HG02885 (cell line): ENCODE results near the gene SLAMF6.
"Not testable (repeated sequence)": the region's sequence is repeated elsewhere in the genome, so short reads cannot be mapped to it uniquely, and the experiment has no call there.

Source experiments
- ATAC-seq: cut with Tn5 transposase; IDR thresholded peaks from one replicate; pipeline ENCODE4 v1.9.1; 2021; ENCODE audit warnings: mild to moderate bottlenecking; ENCODE audit not compliant: unreplicated experiment, poor library complexity

The SLAMF6 gene

GRCh38 chr1:160517519-160517918, 5.5 kb downstream of the SLAMF6 start:
- not testable (repeated sequence) for ATAC-seq

DNA sequence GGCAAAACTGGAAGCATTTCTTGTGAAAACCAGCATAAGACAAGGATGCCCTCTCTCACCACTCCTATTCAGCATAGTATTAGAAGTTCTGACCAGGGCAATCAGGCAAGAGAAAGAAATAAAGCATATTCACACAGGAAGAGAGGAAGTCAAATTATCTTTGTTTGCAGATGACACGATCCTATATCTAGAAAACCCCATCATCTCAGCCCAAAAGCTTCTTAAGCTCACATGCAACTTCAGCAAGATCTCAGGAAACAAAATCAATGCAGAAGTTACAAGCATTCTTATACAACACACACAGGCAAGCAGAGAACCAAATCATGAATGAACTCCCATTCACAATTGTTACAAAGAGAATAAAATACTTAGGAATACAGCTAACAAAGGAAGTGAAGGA, 7.1 kb downstream of the SLAMF6 start:
- not testable (repeated sequence) for ATAC-seq

DNA sequence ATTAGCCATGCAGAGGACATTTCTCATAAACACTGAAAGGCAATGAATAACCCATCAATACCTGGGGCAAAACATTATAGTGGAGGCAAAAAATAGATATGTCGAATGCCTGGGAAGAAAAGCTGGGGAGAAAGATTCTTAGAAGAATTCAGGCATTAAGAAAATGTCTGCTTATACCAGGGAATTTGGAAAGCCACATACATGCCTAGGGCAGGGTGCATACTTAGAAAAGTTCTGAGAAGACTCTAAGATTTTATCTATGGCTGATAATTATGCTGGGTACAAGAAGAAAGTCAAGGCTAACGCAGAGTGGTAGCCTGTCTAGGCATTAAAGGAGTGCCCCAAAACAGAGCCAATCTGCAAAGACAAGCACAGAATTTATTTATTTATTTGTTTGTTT, 18.4 kb downstream of the SLAMF6 start:
- no peak for ATAC-seq

DNA sequence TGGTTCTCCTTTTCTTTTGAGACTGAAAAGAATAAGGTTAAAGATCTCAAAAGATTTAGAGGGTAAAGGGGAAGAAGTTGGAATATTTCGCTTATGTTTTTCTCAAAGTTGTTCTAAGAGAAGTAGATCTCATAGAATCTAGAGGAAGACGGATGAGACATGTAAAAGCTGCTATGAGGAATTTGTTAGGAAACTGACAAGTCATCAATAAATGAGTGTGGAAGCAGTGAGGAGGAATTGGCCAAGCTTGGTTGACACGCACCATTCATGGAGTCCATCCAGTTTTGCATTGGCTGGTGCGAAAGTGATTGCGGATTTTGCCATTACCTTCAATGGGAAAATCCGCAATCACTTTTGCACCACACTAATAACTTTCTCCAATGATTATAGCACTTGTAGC, 20.0 kb downstream of the SLAMF6 start:
- ATAC-seq = no peak

GRCh38 chr1:160500321-160500990, 22.6 kb downstream of the SLAMF6 start:
- no peak for ATAC-seq

- ATAC-seq = no peak
Measured at GRCh38 chr1:160499631-160500030, 23.4 kb downstream of the SLAMF6 start.

GRCh38 chr1:160498301-160499065, 24.6 kb downstream of the SLAMF6 start:
- ATAC-seq = not testable (repeated sequence)

DNA sequence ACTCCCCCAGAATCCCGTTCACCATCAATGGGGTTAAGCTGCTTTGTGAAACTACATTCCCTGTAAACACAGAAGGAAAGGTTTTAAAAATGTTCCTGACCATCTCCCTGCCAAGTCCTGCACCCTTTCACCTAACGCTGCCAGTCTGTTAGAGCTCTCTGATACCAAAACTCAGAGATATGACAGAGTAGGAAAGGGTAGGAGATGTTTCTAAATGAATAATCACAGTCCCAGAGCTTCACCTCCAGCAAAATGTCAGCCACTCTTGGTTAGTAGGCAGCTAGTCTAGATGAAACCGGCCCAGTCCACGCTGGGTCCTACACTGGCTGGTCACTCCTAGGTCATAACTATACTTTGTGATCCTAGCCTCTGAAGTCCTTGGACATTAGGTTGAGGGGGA, 26.7 kb downstream of the SLAMF6 start:
- ATAC-seq = no peak

GRCh38 chr1:160494620-160495019, 28.4 kb downstream of the SLAMF6 start:
- ATAC-seq = no peak

GRCh38 chr1:160492617-160493016, 30.4 kb downstream of the SLAMF6 start:
- no peak for ATAC-seq

DNA sequence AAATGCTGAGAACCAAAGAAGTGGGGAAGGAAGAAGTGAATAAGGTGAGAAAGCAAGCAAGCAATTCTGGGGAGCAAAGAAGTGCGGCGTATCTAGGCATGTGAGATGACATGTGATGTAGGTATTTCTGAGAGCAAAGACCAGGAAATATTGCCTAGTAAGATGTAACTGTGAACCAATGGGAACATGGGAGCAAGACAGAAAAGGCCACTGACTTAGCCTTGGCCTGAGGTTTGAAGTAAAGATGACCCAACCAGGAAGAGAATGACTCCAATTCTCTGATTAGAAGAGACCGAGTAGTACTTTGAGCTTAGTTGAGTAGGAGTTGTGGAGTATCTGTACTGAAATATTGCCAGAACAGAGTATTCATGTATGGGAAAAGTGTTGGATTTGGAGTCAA, 31.1 kb downstream of the SLAMF6 start:
- ATAC-seq = no peak

DNA sequence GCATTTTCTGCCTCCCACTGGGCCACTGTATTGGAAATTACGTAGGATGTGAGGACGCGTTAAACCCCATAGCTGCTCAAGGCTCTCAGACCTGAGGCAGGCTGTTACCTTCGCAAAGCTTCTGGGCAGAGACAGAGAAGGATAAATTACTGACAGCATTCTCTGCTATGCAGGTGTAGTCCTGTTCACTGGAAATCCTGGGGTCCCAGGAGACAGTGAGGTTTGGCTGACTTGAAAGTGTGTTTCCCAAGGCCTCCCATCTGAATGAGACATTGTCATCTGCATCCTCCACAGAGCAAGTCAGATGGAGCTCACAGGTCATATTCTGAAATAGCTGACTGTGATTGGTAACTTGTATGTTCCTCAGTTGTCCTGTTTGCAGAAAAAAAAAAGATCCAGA, 32.0 kb downstream of the SLAMF6 start:
- no peak for ATAC-seq

GRCh38 chr1:160489513-160490261, 33.4 kb downstream of the SLAMF6 start:
- no peak for ATAC-seq

GRCh38 chr1:160488347-160489058, 34.6 kb downstream of the SLAMF6 start:
- ATAC-seq = no peak

DNA sequence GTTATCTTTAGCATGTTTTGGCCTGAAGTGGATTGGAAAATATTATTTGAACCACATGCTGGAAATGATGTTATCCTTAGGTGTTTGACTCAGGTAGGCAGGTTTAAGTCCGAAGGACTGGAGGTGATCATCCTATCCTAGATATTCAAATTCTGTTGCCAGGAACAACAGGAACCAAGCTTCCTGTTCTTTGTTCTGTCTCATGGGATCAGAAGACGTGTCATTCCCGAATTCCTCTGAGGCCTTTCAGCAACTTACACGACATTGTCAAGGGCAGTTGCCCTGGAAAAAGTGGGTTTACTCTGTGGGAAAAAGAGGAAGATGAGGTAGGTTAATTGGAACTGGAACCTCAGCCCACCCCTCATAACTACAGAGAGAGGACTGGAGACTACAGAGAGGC, 36.6 kb downstream of the SLAMF6 start:
- no peak for ATAC-seq

- no peak for ATAC-seq
Measured at GRCh38 chr1:160483505-160484185, 39.4 kb downstream of the SLAMF6 start.

GRCh38 chr1:160481979-160482596, 41.0 kb downstream of the SLAMF6 start:
- no peak for ATAC-seq

DNA sequence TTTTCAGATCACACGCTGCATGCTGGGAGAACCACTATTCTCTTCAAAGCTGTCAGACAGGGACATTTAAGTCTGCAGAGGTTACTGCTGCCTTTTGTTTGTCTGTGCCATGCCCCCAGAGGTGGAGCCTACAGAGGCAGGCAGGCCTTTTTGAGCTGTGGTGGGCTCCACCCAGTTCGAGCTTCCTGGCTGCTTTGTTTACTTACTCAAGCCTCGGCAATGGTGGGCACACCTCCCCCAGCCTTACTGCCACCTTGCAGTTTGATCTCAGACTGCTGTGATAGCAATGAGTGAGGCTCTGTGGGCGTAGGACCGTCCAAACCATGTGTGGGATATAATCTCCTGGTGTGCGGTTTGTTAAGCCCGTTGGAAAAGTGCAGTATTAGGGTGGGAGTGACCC, 42.3 kb downstream of the SLAMF6 start:
- ATAC-seq = not testable (repeated sequence)

DNA sequence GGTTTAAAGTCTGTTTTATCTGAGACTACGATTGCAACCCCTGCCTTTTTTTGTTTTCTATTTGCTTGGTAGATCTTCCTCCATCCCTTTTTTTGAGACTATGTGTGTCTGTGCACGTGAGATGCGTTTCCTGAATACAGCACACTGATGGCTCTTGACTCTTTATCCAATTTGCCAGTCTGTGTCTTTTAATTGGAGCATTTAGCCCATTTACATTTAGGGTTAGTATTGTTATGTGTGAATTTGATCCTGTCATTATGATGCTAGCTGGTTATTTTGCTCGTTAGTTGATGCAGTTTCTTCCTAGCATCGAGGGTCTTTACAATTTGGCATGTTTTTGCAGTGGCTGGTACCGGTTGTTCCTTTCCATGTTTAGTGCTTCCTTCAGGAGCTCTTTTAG, 44.0 kb downstream of the SLAMF6 start:
- ATAC-seq = not testable (repeated sequence)
